HepG2 (cell line): ENCODE measurements around the gene PPIL3. TPM values are rescaled to one million over a fixed set of nuclear protein-coding genes. Genes with fewer than 3 reads are reported as not detected.

Source experiments
- FOXM1 ChIP-seq: sonication (generic); formaldehyde crosslinking; IDR thresholded peaks from 2 replicates; pipeline ENCODE4 v1.5.0; 2020; ENCODE audit warnings: missing genetic modification reagents
- HES4 ChIP-seq: sonication (generic); formaldehyde crosslinking; IDR thresholded peaks from 2 replicates; pipeline ENCODE4 v1.9.0; 2021; ENCODE audit warnings: mild to moderate bottlenecking, missing genetic modification reagents, borderline replicate concordance
- KDM4B ChIP-seq: sonication (generic); formaldehyde crosslinking; IDR thresholded peaks from 2 replicates; pipeline ENCODE4 v1.4.0; 2020; ENCODE audit warnings: missing genetic modification reagents
- PHF21A ChIP-seq: sonication (generic); formaldehyde crosslinking; IDR thresholded peaks from 2 replicates; pipeline ENCODE4 v1.5.0; 2020; ENCODE audit warnings: mild to moderate bottlenecking, missing genetic modification reagents
- POLR2A ChIP-seq, 2 experiments: IDR thresholded peaks; 2 replicates each; pipeline ENCODE4 v1.6.1; 2011; ENCODE audit warnings: low read depth in 2 of 2, low read length in 2 of 2, mild to moderate bottlenecking in 1 of 2, moderate library complexity in 1 of 2; ENCODE audit not compliant: insufficient read depth in 1 of 2
- RBM39 ChIP-seq: fragments of 200-400 bp; formaldehyde crosslinking; IDR thresholded peaks from one replicate; pipeline ENCODE4 v1.6.1; 2018; ENCODE audit warnings: antibody characterized with exemption, mild to moderate bottlenecking, low read depth, low read length; ENCODE audit not compliant: poor library complexity, severe bottlenecking
- SOX6 ChIP-seq, 2 experiments: fragments of 450-650 bp in 1 of 2; sonication (generic) in 1 of 2; formaldehyde crosslinking in 1 of 2; IDR thresholded peaks; 2 replicates each; pipeline versions ENCODE4 v1.4.0 to v1.6.1; 2017 to 2020; ENCODE audit warnings: antibody characterized with exemption in 1 of 2, mild to moderate bottlenecking in 1 of 2, missing genetic modification reagents in 1 of 2
- ZNF33A ChIP-seq: sonication (generic); formaldehyde crosslinking; IDR thresholded peaks from 2 replicates; pipeline ENCODE4 v1.5.1; 2020; ENCODE audit warnings: missing genetic modification reagents, mild to moderate bottlenecking, moderate library complexity, borderline replicate concordance
- ZNF510 ChIP-seq: sonication (generic); formaldehyde crosslinking; IDR thresholded peaks from 2 replicates; pipeline ENCODE4 v1.4.0; 2020; ENCODE audit warnings: low read depth, mild to moderate bottlenecking, missing genetic modification reagents
- ZNF879 ChIP-seq: sonication (generic); formaldehyde crosslinking; IDR thresholded peaks from 2 replicates; pipeline ENCODE4 v1.8.1; 2023; ENCODE audit warnings: missing genetic modification reagents
- polyA plus RNA-seq, 8 experiments: library from polyadenylated mRNA; depleted of rRNA in 3 of 8; stranded (reverse) in 7 of 8; unstranded in 1 of 8; fragments of >200 nt; fragmentation: Illumina TruSeq in 4 of 8; extraction: Trizol in 4 of 8; gene quantifications; 2 replicates each; pipeline versions ENCODE4 v1.2.1 to v1.2.3, GENCODE V29; 2011 to 2016; ENCODE audit warnings: low read depth in 4 of 8, missing spikeins in 1 of 8, mixed read lengths in 1 of 8; ENCODE audit not compliant: insufficient read depth in 1 of 8
- total RNA-seq, 5 experiments: library from RNA; depleted of rRNA; stranded (reverse); fragments of >200 nt; fragmentation: Illumina TruSeq; extraction: Trizol; gene quantifications; 2 replicates each; pipeline ENCODE4 v1.2.3, GENCODE V29; 2016; ENCODE audit warnings: low read depth in 1 of 5
- TF ChIP-seq, protein P1 (sequence below): sonication (generic); formaldehyde crosslinking; IDR thresholded peaks from 2 replicates; pipeline ENCODE4 v1.4.0; 2020; ENCODE audit warnings: missing genetic modification reagents
- TF ChIP-seq, protein P2 (sequence below), 2 experiments: sonication (generic) in 1 of 2; formaldehyde crosslinking in 1 of 2; IDR thresholded peaks; 2 replicates each; pipeline versions ENCODE4 v1.4.0 to v1.6.1; 2018 to 2020; ENCODE audit warnings: missing genetic modification reagents in 2 of 2, borderline replicate concordance in 1 of 2, low read depth in 1 of 2, mild to moderate bottlenecking in 1 of 2, missing biosample characterization in 1 of 2
- TF ChIP-seq, protein P3 (sequence below): sonication (generic); formaldehyde crosslinking; IDR thresholded peaks from 2 replicates; pipeline ENCODE4 v1.8.1; 2023; ENCODE audit warnings: missing genetic modification reagents, inconsistent platforms, borderline replicate concordance

PPIL3 gene
- total and polyA plus RNA-seq, 2 of the 13 experiments (the other 11 are each of a cell fraction or from before 2014, with no cell fraction given): 98.7 to 107 TPM

GRCh38 chr2:200864176-200865034, 24.5 kb downstream of the PPIL3 start, which contains the start of gene CLK1 (continued):
- TF ChIP-seq, protein P1, sequence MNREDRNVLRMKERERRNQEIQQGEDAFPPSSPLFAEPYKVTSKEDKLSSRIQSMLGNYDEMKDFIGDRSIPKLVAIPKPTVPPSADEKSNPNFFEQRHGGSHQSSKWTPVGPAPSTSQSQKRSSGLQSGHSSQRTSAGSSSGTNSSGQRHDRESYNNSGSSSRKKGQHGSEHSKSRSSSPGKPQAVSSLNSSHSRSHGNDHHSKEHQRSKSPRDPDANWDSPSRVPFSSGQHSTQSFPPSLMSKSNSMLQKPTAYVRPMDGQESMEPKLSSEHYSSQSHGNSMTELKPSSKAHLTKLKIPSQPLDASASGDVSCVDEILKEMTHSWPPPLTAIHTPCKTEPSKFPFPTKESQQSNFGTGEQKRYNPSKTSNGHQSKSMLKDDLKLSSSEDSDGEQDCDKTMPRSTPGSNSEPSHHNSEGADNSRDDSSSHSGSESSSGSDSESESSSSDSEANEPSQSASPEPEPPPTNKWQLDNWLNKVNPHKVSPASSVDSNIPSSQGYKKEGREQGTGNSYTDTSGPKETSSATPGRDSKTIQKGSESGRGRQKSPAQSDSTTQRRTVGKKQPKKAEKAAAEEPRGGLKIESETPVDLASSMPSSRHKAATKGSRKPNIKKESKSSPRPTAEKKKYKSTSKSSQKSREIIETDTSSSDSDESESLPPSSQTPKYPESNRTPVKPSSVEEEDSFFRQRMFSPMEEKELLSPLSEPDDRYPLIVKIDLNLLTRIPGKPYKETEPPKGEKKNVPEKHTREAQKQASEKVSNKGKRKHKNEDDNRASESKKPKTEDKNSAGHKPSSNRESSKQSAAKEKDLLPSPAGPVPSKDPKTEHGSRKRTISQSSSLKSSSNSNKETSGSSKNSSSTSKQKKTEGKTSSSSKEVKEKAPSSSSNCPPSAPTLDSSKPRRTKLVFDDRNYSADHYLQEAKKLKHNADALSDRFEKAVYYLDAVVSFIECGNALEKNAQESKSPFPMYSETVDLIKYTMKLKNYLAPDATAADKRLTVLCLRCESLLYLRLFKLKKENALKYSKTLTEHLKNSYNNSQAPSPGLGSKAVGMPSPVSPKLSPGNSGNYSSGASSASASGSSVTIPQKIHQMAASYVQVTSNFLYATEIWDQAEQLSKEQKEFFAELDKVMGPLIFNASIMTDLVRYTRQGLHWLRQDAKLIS: peak; percentile 82
- peak; percentile 97 for TF ChIP-seq ZNF510 (CRISPR knock-in tag)
- TF ChIP-seq, protein P2, sequence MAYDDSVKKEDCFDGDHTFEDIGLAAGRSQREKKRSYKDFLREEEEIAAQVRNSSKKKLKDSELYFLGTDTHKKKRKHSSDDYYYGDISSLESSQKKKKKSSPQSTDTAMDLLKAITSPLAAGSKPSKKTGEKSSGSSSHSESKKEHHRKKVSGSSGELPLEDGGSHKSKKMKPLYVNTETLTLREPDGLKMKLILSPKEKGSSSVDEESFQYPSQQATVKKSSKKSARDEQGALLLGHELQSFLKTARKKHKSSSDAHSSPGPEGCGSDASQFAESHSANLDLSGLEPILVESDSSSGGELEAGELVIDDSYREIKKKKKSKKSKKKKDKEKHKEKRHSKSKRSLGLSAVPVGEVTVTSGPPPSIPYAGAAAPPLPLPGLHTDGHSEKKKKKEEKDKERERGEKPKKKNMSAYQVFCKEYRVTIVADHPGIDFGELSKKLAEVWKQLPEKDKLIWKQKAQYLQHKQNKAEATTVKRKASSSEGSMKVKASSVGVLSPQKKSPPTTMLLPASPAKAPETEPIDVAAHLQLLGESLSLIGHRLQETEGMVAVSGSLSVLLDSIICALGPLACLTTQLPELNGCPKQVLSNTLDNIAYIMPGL (CRISPR knock-in tag; IDR thresholded peaks at IDR 0.05; ENCODE audit: borderline replicate concordance in 1 of 2, low read depth in 1 of 2): peak; percentile 96 to 99
- TF ChIP-seq FOXM1 (CRISPR knock-in tag): peak; percentile 72
- no peak for TF ChIP-seq PHF21A (CRISPR knock-in tag)
- peak; percentile 99 to 100 for TF ChIP-seq POLR2A (IDR thresholded peaks at IDR 0.05; ENCODE audit: insufficient read depth in 1 of 2, low read depth in 2 of 2, low read length in 2 of 2)
- TF ChIP-seq KDM4B (CRISPR knock-in tag): peak; percentile 57
- peak; percentile 80; the same call in 1 of the 2 replicates for TF ChIP-seq HES4 (CRISPR knock-in tag)
- no peak for TF ChIP-seq ZNF33A (CRISPR knock-in tag)
- TF ChIP-seq SOX6 (IDR thresholded peaks at IDR 0.05): no peak
- TF ChIP-seq SOX6 (CRISPR knock-in tag; IDR thresholded peaks at IDR 0.05): peak; percentile 87
- peak; percentile 99 for TF ChIP-seq RBM39
- peak; percentile 88 for TF ChIP-seq ZNF879 (CRISPR knock-in tag)
- TF ChIP-seq, protein P3, sequence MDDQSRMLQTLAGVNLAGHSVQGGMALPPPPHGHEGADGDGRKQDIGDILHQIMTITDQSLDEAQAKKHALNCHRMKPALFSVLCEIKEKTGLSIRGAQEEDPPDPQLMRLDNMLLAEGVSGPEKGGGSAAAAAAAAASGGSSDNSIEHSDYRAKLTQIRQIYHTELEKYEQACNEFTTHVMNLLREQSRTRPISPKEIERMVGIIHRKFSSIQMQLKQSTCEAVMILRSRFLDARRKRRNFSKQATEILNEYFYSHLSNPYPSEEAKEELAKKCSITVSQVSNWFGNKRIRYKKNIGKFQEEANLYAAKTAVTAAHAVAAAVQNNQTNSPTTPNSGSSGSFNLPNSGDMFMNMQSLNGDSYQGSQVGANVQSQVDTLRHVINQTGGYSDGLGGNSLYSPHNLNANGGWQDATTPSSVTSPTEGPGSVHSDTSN (CRISPR knock-in tag): 0 out of 2 replicates have a peak, but pooled peaks have one; percentile 64
